Fibroblast of skin of right biceps (primary cell): Measurements from ENCODE around the gene MYBPHL.

ENCODE experiments used
- DNase-seq: peaks from one replicate; pipeline ENCODE4 v3.0.0-alpha.2; 2013

MYBPHL gene

DNA sequence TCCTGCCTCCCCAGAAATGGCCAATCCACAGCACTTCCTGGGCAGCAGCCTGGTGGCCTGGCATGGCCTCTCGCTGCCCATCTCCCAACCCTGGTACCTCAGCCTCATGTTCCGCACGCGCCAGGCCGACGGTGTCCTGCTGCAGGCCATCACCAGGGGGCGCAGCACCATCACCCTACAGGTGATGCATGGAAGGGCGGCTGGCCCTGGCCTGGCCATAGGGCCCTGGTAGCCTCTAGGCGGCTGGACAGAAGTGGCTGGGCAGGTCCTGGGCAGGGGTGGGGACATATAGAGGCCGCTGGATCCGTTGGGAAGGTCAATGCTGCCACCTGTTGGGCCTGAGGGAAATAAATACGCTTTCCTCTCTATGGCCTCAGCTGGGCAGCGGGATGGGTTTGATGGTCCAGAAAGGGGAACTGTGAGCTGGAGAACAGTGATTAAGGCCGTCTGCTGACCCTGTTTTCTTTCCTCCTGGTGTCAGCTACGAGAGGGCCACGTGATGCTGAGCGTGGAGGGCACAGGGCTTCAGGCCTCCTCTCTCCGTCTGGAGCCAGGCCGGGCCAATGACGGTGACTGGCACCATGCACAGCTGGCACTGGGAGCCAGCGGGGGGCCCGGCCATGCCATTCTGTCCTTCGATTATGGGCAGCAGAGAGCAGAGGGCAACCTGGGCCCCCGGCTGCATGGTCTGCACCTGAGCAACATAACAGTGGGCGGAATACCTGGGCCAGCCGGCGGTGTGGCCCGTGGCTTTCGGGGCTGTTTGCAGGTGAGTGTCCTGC lies 43.0 kb downstream of the MYBPHL start:
- peak; percentile 66 for DNase-seq

GRCh38 chr1:109263234-109263596 lies 43.6 kb downstream of the MYBPHL start:
- no peak for DNase-seq

- DNase-seq: no peak
Measured at GRCh38 chr1:109262231-109263055, 44.4 kb downstream of the MYBPHL start.

- no peak for DNase-seq
Measured at GRCh38 chr1:109261578-109261977, 45.2 kb downstream of the MYBPHL start.

DNA sequence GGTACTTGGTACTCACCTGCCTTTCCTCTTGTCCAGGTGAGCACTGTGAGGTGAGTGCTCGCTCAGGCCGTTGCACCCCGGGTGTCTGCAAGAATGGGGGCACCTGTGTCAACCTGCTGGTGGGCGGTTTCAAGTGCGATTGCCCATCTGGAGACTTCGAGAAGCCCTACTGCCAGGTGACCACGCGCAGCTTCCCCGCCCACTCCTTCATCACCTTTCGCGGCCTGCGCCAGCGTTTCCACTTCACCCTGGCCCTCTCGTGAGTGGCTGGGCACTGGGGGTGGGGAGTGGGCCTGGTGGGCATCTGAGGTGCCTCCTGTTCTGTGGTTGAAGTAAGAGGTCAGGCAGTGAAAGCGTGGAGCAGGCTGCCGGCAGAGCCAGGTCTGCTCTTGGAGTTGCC lies 45.8 kb downstream of the MYBPHL start:
- no peak for DNase-seq

- DNase-seq: no peak
Measured at GRCh38 chr1:109259674-109260557, 46.9 kb downstream of the MYBPHL start.

DNA sequence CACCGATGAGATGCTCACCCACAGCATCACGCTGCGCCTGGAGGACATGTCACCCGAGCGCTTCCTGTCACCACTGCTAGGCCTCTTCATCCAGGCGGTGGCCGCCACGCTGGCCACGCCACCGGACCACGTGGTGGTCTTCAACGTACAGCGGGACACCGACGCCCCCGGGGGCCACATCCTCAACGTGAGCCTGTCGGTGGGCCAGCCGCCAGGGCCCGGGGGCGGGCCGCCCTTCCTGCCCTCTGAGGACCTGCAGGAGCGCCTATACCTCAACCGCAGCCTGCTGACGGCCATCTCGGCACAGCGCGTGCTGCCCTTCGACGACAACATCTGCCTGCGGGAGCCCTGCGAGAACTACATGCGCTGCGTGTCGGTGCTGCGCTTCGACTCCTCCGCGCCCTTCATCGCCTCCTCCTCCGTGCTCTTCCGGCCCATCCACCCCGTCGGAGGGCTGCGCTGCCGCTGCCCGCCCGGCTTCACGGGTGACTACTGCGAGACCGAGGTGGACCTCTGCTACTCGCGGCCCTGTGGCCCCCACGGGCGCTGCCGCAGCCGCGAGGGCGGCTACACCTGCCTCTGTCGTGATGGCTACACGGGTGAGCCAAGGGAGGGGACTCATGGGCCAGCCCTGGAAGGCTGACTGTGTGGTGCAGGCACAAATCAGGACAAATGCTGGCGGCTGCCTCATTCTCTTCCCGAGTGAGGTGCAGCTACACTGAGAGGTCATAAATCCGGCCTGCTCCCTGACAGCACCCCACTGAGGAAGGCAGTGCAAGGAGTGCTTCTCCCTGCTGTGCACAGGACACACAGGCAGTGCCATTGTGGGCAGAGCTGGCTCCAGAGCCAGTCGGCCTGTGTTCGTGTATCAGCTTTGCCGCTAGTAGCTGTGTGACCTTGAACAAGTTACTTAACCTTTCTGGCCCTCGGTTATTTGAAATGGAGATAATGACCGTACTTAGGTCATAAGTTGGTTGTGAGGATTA lies 48.0 kb downstream of the MYBPHL start:
- no peak for DNase-seq

DNA sequence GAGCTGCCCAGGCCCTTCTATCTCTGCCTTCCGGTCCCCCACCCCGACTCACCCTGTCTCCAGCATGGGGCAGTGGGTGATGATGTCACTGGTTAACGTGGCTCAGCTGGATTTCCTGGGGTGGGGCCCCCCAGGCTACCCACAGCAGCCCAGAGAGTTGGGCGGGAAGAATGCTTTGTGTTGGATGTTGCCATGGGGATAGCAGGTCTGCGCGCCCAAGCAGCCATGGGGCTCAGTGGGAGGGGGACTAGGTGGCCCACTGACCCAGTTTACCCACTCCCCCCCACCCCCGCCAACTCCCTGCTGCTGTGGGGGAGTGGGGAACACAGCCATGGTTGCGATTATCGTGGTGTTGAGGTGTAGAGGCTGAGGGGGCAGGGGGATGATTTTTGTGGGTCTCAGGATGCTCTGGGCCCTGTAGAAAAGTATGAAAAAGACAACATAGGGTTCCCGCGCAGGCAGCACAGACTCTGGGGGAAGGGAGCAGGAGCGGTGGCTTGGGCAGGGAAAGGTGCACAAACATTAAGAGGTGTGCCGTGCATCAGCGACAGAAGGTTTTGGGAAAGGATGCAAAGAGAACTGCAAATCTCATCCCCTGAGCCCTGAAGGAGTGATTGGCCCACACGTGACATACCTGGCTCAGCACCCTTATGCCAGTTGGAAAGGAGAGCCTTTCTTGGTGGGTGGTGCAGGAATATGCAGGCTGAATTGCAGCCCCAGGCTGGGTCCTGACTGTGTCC lies 49.0 kb downstream of the MYBPHL start:
- no peak for DNase-seq

GRCh38 chr1:109256971-109257681 lies 49.7 kb downstream of the MYBPHL start:
- no peak for DNase-seq

DNA sequence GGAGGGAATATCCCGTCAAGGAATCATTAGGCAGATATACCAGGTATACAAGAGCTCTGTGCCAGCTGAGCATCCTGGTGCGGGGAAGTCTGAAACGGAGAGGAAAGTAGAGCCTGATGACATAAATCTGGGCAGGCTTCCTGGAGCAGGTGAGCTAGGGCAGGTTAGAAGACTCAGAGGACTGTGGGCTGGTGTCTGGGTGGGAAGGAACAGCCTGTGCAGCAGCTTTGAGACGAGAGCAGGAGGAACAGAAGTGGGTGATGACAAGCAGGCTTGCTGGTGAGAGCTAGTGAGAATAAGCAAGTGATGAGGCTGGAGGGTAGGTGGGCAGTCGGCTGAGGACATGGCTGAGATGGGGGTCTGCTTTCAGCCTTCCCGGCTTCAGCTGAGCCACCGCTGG lies 50.7 kb downstream of the MYBPHL start:
- no peak for DNase-seq

- no peak for DNase-seq
Measured at GRCh38 chr1:109255678-109256077, 51.1 kb downstream of the MYBPHL start.

DNA sequence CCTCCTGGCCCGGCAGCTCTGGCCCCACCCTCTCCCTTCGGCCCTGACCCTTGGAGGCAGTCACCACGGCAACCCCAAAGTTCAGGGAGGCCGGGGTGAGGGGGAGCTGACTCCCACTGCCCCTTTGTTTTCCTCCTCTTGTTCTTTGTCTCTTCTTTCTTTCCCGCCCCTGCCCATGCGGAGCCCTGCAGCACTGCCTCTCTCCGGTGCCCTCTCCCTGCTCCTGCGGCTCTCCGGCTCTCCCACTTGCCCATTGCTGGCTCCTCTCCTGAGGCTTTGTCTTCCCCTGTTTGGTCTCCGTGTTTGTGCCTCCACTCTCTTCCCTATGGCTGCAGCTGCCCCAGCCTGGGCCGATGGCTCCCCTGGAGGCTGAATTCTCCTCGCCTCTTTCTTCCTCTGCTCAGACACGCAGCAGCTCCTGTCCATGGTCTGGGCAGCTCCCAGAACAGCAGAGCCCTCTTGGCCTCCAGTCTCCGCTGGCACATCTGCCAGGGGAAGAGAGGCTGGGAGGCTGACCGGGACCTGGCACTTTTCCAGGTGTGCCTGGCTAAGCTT lies 51.6 kb downstream of the MYBPHL start:
- DNase-seq: no peak

DNA sequence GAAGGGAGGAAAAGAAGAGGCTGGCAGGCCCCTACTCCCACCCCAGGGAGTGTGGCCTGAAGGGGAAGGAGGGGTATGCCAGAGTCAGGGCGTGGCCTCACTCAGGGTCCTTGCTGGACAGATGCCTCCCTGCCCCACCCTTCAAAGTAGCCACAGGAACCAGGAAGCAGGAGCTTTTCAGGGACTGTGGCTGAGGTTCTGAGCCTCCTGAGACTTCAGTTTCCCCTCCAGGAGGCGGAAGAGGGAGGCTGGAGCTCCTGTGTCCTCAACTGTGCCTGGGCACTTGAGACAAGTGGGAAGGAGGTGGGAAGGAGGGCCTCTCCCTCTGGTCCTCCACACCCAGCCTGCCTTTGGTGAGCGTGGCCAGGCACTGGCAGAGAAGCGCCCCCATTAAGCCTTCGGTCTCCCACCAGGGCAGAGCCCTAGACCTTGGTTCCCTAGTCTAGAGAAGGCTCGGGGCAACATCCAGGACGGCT lies 52.2 kb downstream of the MYBPHL start:
- no peak for DNase-seq

DNA sequence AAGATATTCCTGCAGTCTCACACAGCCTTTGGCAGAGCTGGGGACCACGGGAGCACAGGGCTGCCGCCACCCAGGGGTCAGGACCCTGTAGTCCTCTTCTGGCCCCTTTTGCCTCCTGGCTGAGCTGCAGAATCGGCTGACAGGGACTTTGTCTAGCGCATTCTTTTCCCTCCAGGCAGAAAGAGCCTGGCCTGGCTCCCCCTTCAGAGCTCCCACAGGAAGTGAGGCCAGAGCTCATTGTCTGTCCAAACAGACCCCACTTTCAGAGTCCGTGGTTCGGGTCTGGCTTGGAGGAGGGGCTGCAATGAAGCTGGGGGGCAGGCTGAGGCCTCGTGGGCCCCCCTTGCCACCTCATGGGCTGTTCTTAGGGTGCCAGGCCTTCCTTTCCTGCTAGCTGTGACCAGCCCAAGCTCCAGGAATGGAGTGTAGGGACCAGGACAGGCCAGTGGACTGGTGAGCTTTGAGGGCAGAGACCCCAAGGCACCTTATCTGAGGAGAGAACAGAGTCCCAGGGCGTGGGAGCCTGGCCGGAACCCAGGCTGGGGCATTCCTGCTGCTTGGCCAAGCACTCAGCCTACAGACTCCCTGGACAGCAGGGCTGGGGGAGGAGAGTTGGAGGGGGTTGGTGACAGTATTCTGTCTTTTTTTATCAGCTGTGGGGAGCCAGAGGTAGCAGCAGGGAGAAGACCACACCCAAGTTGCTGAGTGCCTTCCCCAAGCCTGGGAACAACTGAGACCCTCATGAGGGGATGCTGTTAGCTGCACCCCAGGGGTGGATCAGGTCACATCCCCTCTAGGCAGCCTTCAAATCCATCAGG lies 52.8 kb downstream of the MYBPHL start:
- no peak for DNase-seq

GRCh38 chr1:109252893-109253802 lies 53.7 kb downstream of the MYBPHL start:
- no peak for DNase-seq

DNA sequence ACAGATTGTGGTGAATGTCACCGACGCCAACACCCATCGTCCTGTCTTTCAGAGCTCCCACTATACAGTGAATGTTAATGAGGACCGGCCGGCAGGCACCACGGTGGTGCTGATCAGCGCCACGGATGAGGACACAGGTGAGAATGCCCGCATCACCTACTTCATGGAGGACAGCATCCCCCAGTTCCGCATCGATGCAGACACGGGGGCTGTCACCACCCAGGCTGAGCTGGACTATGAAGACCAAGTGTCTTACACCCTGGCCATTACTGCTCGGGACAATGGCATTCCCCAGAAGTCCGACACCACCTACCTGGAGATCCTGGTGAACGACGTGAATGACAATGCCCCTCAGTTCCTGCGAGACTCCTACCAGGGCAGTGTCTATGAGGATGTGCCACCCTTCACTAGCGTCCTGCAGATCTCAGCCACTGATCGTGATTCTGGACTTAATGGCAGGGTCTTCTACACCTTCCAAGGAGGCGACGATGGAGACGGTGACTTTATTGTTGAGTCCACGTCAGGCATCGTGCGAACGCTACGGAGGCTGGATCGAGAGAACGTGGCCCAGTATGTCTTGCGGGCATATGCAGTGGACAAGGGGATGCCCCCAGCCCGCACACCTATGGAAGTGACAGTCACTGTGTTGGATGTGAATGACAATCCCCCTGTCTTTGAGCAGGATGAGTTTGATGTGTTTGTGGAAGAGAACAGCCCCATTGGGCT lies 54.5 kb downstream of the MYBPHL start:
- DNase-seq: no peak
